HCT116 (cell line): ENCODE results near the gene CA10. TPM values are rescaled to one million over a fixed set of nuclear protein-coding genes. Genes with fewer than 3 reads are reported as not detected.

ENCODE experiments used
- ATAC-seq: fragments of 200-7000 bp; cut with Tn5 transposase; 2 replicates; pipeline ENCODE4 v1.9.1; 2020; ENCODE audit warnings: mild to moderate bottlenecking, moderate library complexity
- BruUV-seq: library from RNA; stranded (reverse); fragments of 400-500 nt; replicated peaks from 2 replicates; lab custom pipeline; 2021; lab: Mats Ljungman, UMichigan
- CTCF ChIA-PET: fragments of 300-600 bp; sonication (Branson Sonifier 250); formaldehyde crosslinking; loops from one replicate; lab custom pipeline; 2021; ENCODE audit warnings: antibody characterized with exemption; lab: Charles Lee
- POLR2A ChIA-PET: fragments of 300-600, 350-600 bp; sonication (Branson Sonifier 250); formaldehyde crosslinking; loops from one replicate; lab custom pipeline; 2021; ENCODE audit warnings: antibody characterized with exemption; lab: Charles Lee
- RAD21 ChIA-PET, 2 experiments: fragments of 300-600 bp; sonication (Branson Sonifier 250); formaldehyde crosslinking; loops; one replicate each; lab custom pipeline; 2023; ENCODE audit warnings: low total read pairs in 2 of 2; ENCODE audit not compliant: uncharacterized antibody in 2 of 2, unreplicated experiment in 2 of 2, low non-redundant PET in 1 of 2; lab: Charles Lee
- DNase-seq: peaks from one replicate; pipeline ENCODE4 v3.0.0-alpha.2; 2010; ENCODE audit warnings: low read depth, low spot score
- H2AFZ ChIP-seq: fragments of 200-600 bp; shearing (Covaris generic), sonication (generic); 2 replicates; pipeline ENCODE4 v1.6.1; 2017; ENCODE audit warnings: low read depth, mixed run types, mixed read lengths, antibody characterized with exemption, low read length; ENCODE audit not compliant: poor library complexity, severe bottlenecking
- H3K27ac ChIP-seq: 2 replicates; pipeline ENCODE4 v1.5.1; 2012; ENCODE audit warnings: low read depth, low read length
- H3K27me3 ChIP-seq: fragments of 200-600 bp; sonication (generic); 2 replicates; pipeline ENCODE4 v1.6.1; 2016; ENCODE audit warnings: mixed run types, low read length, mixed read lengths; ENCODE audit not compliant: insufficient read depth
- H3K36me3 ChIP-seq, 2 experiments: fragments of 200-500 bp in 1 of 2; fragments of 200-600 bp in 1 of 2; sonication (Bioruptor generic) in 1 of 2; sonication (generic) in 1 of 2; 2 replicates each; pipeline versions ENCODE4 v1.5.1 to v1.6.1; 2014 to 2016; ENCODE audit warnings: low read length in 2 of 2, inconsistent platforms in 1 of 2, mixed read lengths in 1 of 2, mixed run types in 1 of 2; ENCODE audit not compliant: insufficient read depth in 2 of 2, control insufficient read depth in 1 of 2
- H3K4me1 ChIP-seq, 2 experiments: fragments of 200-600 bp in 1 of 2; sonication (generic) in 1 of 2; 2 replicates each; pipeline versions ENCODE4 v1.5.1 to v1.6.1; 2012 to 2017; ENCODE audit warnings: low read length in 2 of 2, inconsistent platforms in 1 of 2, mild to moderate bottlenecking in 1 of 2, mixed read lengths in 1 of 2, mixed run types in 1 of 2, moderate library complexity in 1 of 2; ENCODE audit not compliant: insufficient read depth in 2 of 2, control insufficient read depth in 1 of 2
- H3K4me2 ChIP-seq: fragments of 200-600 bp; sonication (generic); 2 replicates; pipeline ENCODE4 v1.6.1; 2017; ENCODE audit warnings: mixed run types, low read length, mixed read lengths
- H3K4me3 ChIP-seq, 2 experiments: fragments of 200-600 bp in 1 of 2; sonication (generic) in 1 of 2; replicated peaks in 1 of 2; 2 replicates each; pipeline ENCODE4 v1.5.1; 2011 to 2016; ENCODE audit warnings: low read length in 2 of 2, control low read depth in 1 of 2, low read depth in 1 of 2, mild to moderate bottlenecking in 1 of 2, mixed read lengths in 1 of 2, mixed run types in 1 of 2
- H3K79me2 ChIP-seq: fragments of 200-600 bp; sonication (generic); 2 replicates; pipeline ENCODE4 v1.6.1; 2017; ENCODE audit warnings: mild to moderate bottlenecking, mixed run types, low read length, moderate library complexity, mixed read lengths; ENCODE audit not compliant: insufficient read depth
- H3K9ac ChIP-seq: fragments of 200-600 bp; sonication (generic); 2 replicates; pipeline ENCODE4 v1.6.1; 2016; ENCODE audit warnings: low read length, mixed read lengths
- H3K9me2 ChIP-seq: fragments of 200-600 bp; sonication (generic), shearing (Covaris generic); 2 replicates; pipeline ENCODE4 v1.6.1; 2017; ENCODE audit warnings: mixed run types, mild to moderate bottlenecking, moderate library complexity; ENCODE audit not compliant: insufficient read depth
- H3K9me3 ChIP-seq, 2 experiments: fragments of 200-500 bp in 1 of 2; fragments of 200-600 bp in 1 of 2; sonication (Bioruptor generic) in 1 of 2; sonication (generic) in 1 of 2; 2 replicates each; pipeline ENCODE4 v1.6.1; 2014 to 2017; ENCODE audit warnings: low read length in 2 of 2, mixed read lengths in 2 of 2, inconsistent platforms in 1 of 2, low read depth in 1 of 2, mild to moderate bottlenecking in 1 of 2, mixed run types in 1 of 2, moderate library complexity in 1 of 2; ENCODE audit not compliant: control insufficient read depth in 1 of 2, insufficient read depth in 1 of 2
- H4K20me1 ChIP-seq: fragments of 200-600 bp; sonication (generic), shearing (Covaris generic); 2 replicates; pipeline ENCODE4 v1.6.1; 2017; ENCODE audit warnings: mixed run types, mild to moderate bottlenecking, moderate library complexity; ENCODE audit not compliant: insufficient read depth
- CBX3 ChIP-seq: IDR thresholded peaks from 2 replicates; pipeline ENCODE4 v1.6.1; 2012; ENCODE audit warnings: low read depth
- CTCF ChIP-seq, 3 experiments: fragments of 200-600 bp in 1 of 3; sonication (generic) in 1 of 3; IDR thresholded peaks in 2 of 3; conservative IDR thresholded peaks in 1 of 3; 2 replicates each; pipeline ENCODE4 v1.5.1; 2012 to 2017; ENCODE audit warnings: low read depth in 2 of 3, low read length in 2 of 3, antibody characterized with exemption in 1 of 3, borderline replicate concordance in 1 of 3, control low read depth in 1 of 3, mild to moderate bottlenecking in 1 of 3, mixed read lengths in 1 of 3, mixed run types in 1 of 3, moderate library complexity in 1 of 3; ENCODE audit not compliant: insufficient read depth in 1 of 3
- EZH2 ChIP-seq: fragments of 200-600 bp; sonication (generic); IDR thresholded peaks from 2 replicates; pipeline ENCODE4 v1.6.1; 2017; ENCODE audit warnings: antibody characterized with exemption, mixed run types
- FOSL1 ChIP-seq: IDR thresholded peaks from 2 replicates; pipeline ENCODE4 v1.6.1; 2012; ENCODE audit warnings: low read depth
- ZFX ChIP-seq: fragments of 450-650 bp; IDR thresholded peaks from 2 replicates; pipeline ENCODE4 v1.6.1; 2017
- intact Hi-C: fragments of 100-400 bp; cut with micrococcal nuclease; formaldehyde crosslinking; loops from 2 replicates; pipeline ENCODE4 v1.10.0; 2022
- total RNA-seq: library from RNA; stranded (reverse); gene quantifications from one replicate; pipeline ENCODE4 v1.2.1, GENCODE V29; 2021; ENCODE audit not compliant: unreplicated experiment

The CA10 gene
- total RNA-seq, 1 experiment from 2014 or later = not detected

GRCh38 chr17:51662204-51663056 lies 496.1 kb downstream of the CA10 start:
- ChIA-PET POLR2A (no interaction called here), CTCF (no interaction called here), RAD21 (no interaction called here)
- no peaks in the 10 kb centered on the region for H3K9me2 ChIP-seq
- no peaks in the 10 kb centered on the region for H3K4me1 ChIP-seq
- DNase-seq = no peak
- intact Hi-C loops = no loop called here
- no peaks in the 10 kb centered on the region for H3K9me3 ChIP-seq
- TF ChIP-seq CTCF (IDR thresholded peaks at IDR 0.05 in 2 of 3, conservative IDR thresholded peaks at IDR 0.05 in 1 of 3; ENCODE audit: borderline replicate concordance in 1 of 3, insufficient read depth in 1 of 3, low read depth in 2 of 3, low read length in 2 of 3) (no peak), CBX3 (no peak)
- no peak overlapping the region for H3K4me3 ChIP-seq
- no peak for ATAC-seq
- H4K20me1 ChIP-seq = no peaks in the 10 kb centered on the region
- no peaks in the 10 kb centered on the region for H3K36me3 ChIP-seq
- H3K9ac ChIP-seq = no peak overlapping the region
- H3K27ac ChIP-seq = no peak overlapping the region
- H3K4me2 ChIP-seq = no peak overlapping the region
- no peak overlapping the region for H2AFZ ChIP-seq
- no TSS peak for BruUV-seq
- H3K79me2 ChIP-seq = no peaks in the 10 kb centered on the region
- H3K27me3 ChIP-seq = peaks cover 90% of the 10 kb centered on the region

- Histone ChIP-seq H3K9ac (no peak overlapping the region), H3K4me3 (no peak overlapping the region), H3K27me3 (peaks cover 91% of the 10 kb centered on the region), H4K20me1 (no peaks in the 10 kb centered on the region), H3K79me2 (no peaks in the 10 kb centered on the region), H3K9me2 (no peaks in the 10 kb centered on the region), H3K9me3 (no peaks in the 10 kb centered on the region), H3K36me3 (no peaks in the 10 kb centered on the region), H2AFZ (no peak overlapping the region), H3K4me2 (no peak overlapping the region), H3K27ac (no peak overlapping the region), H3K4me1 (no peaks in the 10 kb centered on the region)
- intact Hi-C loops = no loop called here
- no TSS peak for BruUV-seq
- DNase-seq = no peak
- TF ChIP-seq EZH2 (no peak; the same call in 1 of the 2 replicates), ZFX (no peak), FOSL1 (no peak)
- CTCF ChIA-PET = no interaction called here
- no peak for ATAC-seq
- POLR2A ChIA-PET = no interaction called here
- RAD21 ChIA-PET = no interaction called here
Observed at GRCh38 chr17:51661403-51661802, 497.1 kb downstream of the CA10 start.
